Thymus (tissue), 11 donors: ENCODE measurements around the gene RBM17. TPM values are rescaled to one million over a fixed set of nuclear protein-coding genes. Genes with fewer than 3 reads are reported as not detected.

Experiments used
- DNase-seq, 9 donors: peaks; one replicate each; pipeline ENCODE4 v3.0.0-alpha.2; 2013; ENCODE audit warnings: low spot score in 9 of 9, low read depth in 6 of 9, missing footprints in 1 of 9
- H3K27ac ChIP-seq, 2 donors: one replicate each; pipeline ENCODE4 v1.5.1; 2013; ENCODE audit warnings: control low read depth in 1 of 2, low read depth in 1 of 2, low read length in 1 of 2, mild to moderate bottlenecking in 1 of 2, moderate library complexity in 1 of 2
- H3K27me3 ChIP-seq, 2 donors: one replicate each; pipeline ENCODE4 v1.5.1; 2013; ENCODE audit warnings: low read length in 1 of 2; ENCODE audit not compliant: control insufficient read depth in 2 of 2, insufficient read depth in 1 of 2
- H3K36me3 ChIP-seq, 2 donors: one replicate each; pipeline ENCODE4 v1.5.1; 2013; ENCODE audit warnings: low read length in 1 of 2, mild to moderate bottlenecking in 1 of 2, moderate library complexity in 1 of 2; ENCODE audit not compliant: control insufficient read depth in 2 of 2, insufficient read depth in 2 of 2
- H3K4me1 ChIP-seq, 2 donors: one replicate each; pipeline ENCODE4 v1.5.1; 2013; ENCODE audit warnings: low read length in 2 of 2; ENCODE audit not compliant: control insufficient read depth in 2 of 2, insufficient read depth in 2 of 2
- H3K4me3 ChIP-seq, 2 donors: one replicate each; pipeline ENCODE4 v1.5.1; 2013; ENCODE audit warnings: low read length in 2 of 2, control low read depth in 1 of 2, mild to moderate bottlenecking in 1 of 2
- H3K9me3 ChIP-seq, 2 donors: one replicate each; pipeline ENCODE4 v1.5.1; 2013; ENCODE audit warnings: low read length in 1 of 2, mild to moderate bottlenecking in 1 of 2; ENCODE audit not compliant: control insufficient read depth in 2 of 2, insufficient read depth in 1 of 2
- WGBS: extraction: QIAGEN DNeasy Blood & Tissue Kit; methylation state at CpG from one replicate; pipeline ENCODE4 v1.1.7; 2013; 5-methylcytosine and 5-hydroxymethylcytosine counted together
- polyA plus RNA-seq: library from polyadenylated mRNA; stranded (reverse); fragments of 200-250 nt; gene quantifications from one replicate; pipeline ENCODE4 v1.2.3, GENCODE V29; 2013
- total RNA-seq: library from RNA; stranded (reverse); fragments of 120-200 nt; gene quantifications from one replicate; pipeline ENCODE4 v1.2.4, GENCODE V29; 2013
- donor health status: healthy.

Gene RBM17
- total and polyA plus RNA-seq, 2 donors: 59.1 to 122 TPM

- no peak for DNase-seq
These were observed 39.9 kb downstream of the RBM17 start for GRCh38 chr10:6128591-6129251.

GRCh38 chr10:6130848-6131470 lies 42.1 kb downstream of the RBM17 start:
- no peaks in the 10 kb centered on the region for H3K36me3 ChIP-seq
- H3K27ac ChIP-seq: no peak overlapping the region
- DNase-seq: no peak
- no peaks in the 10 kb centered on the region for H3K9me3 ChIP-seq
- H3K27me3 ChIP-seq: peaks cover 0 to under 1% of the 10 kb centered on the region in 2 donors
- 95% methylated on average over 7 of the region's 7 CpGs for WGBS
- peaks cover 7 to 25% of the 10 kb centered on the region in 2 donors for H3K4me1 ChIP-seq
- H3K4me3 ChIP-seq: no peak overlapping the region

More at GRCh38 chr10:6128591-6129251, 39.9 kb downstream of the RBM17 start:
- WGBS: 37% methylated on average over 15 of the region's 15 CpGs
- Histone ChIP-seq H3K27ac (no peak overlapping the region), H3K9me3 (no peaks in the 10 kb centered on the region), H3K4me1 (peaks cover 4 to 15% of the 10 kb centered on the region in 2 donors), H3K27me3 (no peaks in the 10 kb centered on the region), H3K36me3 (no peaks in the 10 kb centered on the region), H3K4me3 (no peak overlapping the region)

- Histone ChIP-seq H3K4me3 (no peak overlapping the region), H3K27me3 (peaks cover 0 to 7% of the 10 kb centered on the region in 2 donors), H3K36me3 (no peaks in the 10 kb centered on the region), H3K4me1 (peaks cover 4 to 25% of the 10 kb centered on the region in 2 donors), H3K27ac (no peak overlapping the region), H3K9me3 (no peaks in the 10 kb centered on the region)
- WGBS: 96% methylated on average over 22 of the region's 22 CpGs
- DNase-seq: no peak
These were observed 44.7 kb downstream of the RBM17 start for GRCh38 chr10:6133331-6134098.

- 86% methylated on average over 18 of the region's 18 CpGs for WGBS
- peaks cover 0 to 7% of the 10 kb centered on the region in 2 donors for H3K27me3 ChIP-seq
- no peak overlapping the region for H3K27ac ChIP-seq
- DNase-seq: no peak
- H3K4me3 ChIP-seq: no peak overlapping the region
- peaks cover 3 to 18% of the 10 kb centered on the region in 2 donors for H3K4me1 ChIP-seq
- H3K9me3 ChIP-seq: no peaks in the 10 kb centered on the region
- H3K36me3 ChIP-seq: no peaks in the 10 kb centered on the region
These were observed 45.4 kb downstream of the RBM17 start for GRCh38 chr10:6134099-6134823.

GRCh38 chr10:6135039-6135438 lies 46.2 kb downstream of the RBM17 start:
- H3K9me3 ChIP-seq: no peaks in the 10 kb centered on the region
- WGBS: 49% methylated on average over 6 of the region's 6 CpGs
- DNase-seq: peak in 1 of 9 donors; percentile 46
- peaks cover 5 to 17% of the 10 kb centered on the region in 2 donors for H3K4me1 ChIP-seq
- no peak overlapping the region for H3K27ac ChIP-seq
- peaks cover 0 to 7% of the 10 kb centered on the region in 2 donors for H3K27me3 ChIP-seq
- H3K4me3 ChIP-seq: no peak overlapping the region
- no peaks in the 10 kb centered on the region for H3K36me3 ChIP-seq

GRCh38 chr10:6135589-6136168 lies 46.8 kb downstream of the RBM17 start:
- Histone ChIP-seq H3K4me3 (no peak overlapping the region), H3K4me1 (peaks cover 11 to 22% of the 10 kb centered on the region in 2 donors), H3K36me3 (no peaks in the 10 kb centered on the region), H3K9me3 (no peaks in the 10 kb centered on the region), H3K27ac (no peak overlapping the region), H3K27me3 (peaks cover 0 to 7% of the 10 kb centered on the region in 2 donors)
- no peak for DNase-seq
- 93% methylated on average over 8 of the region's 8 CpGs for WGBS

- H3K36me3 ChIP-seq: no peaks in the 10 kb centered on the region
- DNase-seq: no peak
These were observed 47.7 kb downstream of the RBM17 start for GRCh38 chr10:6136215-6137201.

GRCh38 chr10:6138456-6138855 lies 49.6 kb downstream of the RBM17 start:
- Histone ChIP-seq H3K4me1 (peaks cover 15 to 27% of the 10 kb centered on the region in 2 donors), H3K9me3 (no peaks in the 10 kb centered on the region), H3K27me3 (peaks cover 0 to 10% of the 10 kb centered on the region in 2 donors), H3K27ac (no peak overlapping the region), H3K4me3 (no peak overlapping the region), H3K36me3 (no peaks in the 10 kb centered on the region)
- no peak for DNase-seq
- 95% methylated on average over 11 of the region's 11 CpGs for WGBS

More at GRCh38 chr10:6136215-6137201, 47.7 kb downstream of the RBM17 start:
- Histone ChIP-seq H3K27me3 (peaks cover 0 to 7% of the 10 kb centered on the region in 2 donors), H3K27ac (no peak overlapping the region), H3K4me1 (peaks cover 15 to 27% of the 10 kb centered on the region in 2 donors), H3K9me3 (no peaks in the 10 kb centered on the region), H3K4me3 (no peak overlapping the region)
- WGBS: 83% methylated on average over 20 of the region's 20 CpGs
